Measurements from ENCODE around the gene ABHD17B.
"Not testable (repeated sequence)": the region's sequence is repeated elsewhere in the genome, so short reads cannot be mapped to it uniquely, and the experiment has no call there.

ABHD17B gene

DNA sequence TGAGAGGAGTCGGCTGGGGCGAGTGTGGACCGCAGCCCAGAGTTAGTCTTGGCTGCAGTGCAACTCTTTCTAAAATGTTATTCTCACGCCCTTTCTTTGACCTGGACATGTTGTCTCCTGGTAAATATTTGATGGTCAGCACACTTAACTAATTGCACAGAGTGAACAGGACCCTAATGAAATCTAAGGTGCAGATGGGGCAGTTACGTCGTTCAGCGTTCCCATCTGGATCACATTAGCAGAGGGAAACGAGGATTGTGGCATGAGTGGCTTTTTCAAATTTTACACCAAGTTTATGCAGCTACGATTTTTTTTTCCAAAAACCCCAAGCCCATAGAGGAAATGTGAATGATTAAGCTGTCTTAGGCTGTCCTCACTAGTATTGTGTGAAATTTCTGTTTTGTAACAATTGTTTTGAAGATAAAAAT lies 929 bp upstream of the ABHD17B start:
- no peak for DNase-seq

DNA sequence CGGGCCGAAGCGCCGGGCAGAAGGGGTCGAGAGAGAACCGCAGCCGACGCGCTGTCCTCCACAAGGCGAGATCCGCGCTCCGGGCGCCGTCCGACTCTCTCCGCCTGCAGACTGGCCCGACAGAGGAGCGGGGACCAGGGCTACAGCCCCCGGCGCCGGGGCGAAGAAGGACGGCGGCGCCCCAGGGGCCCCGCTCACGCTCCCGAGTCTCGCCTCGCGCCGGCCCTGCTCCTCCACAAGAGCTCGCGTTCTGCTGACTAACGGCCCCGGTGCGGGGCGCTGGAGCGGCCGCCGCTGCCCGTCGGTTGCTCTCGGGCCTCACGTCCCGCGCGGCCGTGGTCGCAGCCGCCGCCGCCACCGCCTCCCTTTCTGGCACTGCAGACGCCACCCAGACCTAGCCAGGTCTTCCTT lies 338 bp downstream of the ABHD17B start:
- DNase-seq = no peak

DNA sequence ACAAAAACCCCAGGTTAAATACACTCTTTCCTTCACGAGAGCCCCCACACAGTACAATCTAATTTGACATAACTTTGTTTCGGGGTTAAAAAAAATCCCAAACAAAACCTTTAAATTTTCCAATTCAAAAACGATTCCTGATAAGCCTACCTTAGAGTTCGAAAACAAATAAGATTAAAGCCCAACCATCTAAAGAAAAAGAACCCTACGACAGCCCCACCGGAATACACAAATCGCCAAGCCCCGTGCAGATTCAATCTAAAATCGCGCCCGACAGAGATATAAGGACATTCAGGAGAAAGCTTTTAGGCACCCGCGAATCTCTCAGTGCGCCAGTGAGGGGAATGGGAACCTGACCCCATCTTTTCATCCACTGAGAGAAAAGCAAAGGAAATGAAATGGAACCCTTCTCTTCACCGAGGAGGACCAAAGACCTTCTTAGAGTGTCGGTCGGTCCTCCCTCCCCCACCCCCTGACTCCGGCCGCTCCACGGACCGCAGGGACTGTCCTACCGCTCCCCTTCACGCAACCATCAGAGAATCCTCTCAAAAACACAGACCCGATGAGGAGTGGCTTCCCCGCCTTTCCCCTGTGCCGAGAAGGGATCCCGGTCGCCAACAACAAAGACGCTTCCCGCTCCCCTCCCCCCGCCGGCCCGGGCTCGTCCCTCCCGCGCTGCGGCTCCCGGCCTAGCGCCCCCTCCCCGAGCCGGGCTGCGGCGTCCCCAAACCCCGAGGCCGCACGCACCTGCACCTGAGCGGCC lies 925 bp downstream of the ABHD17B start:
- peak; percentile 62 for DNase-seq

DNA sequence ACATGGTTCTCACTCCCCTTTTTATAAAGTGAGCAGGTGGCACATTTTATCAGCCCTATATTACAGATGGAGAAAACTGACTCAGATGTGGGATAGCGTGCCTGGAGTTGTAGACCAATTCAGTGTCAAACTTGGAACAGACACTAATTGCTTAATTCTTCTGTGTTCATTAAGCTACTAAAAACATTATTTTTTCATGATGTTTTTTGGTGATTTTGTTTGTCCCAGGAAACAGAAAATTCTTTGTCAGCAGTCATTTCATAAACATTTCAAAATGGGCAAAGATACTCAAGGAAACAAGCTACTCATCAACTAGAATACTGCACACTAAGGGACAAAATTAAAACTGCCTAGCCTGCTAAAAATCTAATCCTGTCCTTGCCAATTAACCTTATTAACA lies 2.2 kb downstream of the ABHD17B start:
- DNase-seq = no peak

DNA sequence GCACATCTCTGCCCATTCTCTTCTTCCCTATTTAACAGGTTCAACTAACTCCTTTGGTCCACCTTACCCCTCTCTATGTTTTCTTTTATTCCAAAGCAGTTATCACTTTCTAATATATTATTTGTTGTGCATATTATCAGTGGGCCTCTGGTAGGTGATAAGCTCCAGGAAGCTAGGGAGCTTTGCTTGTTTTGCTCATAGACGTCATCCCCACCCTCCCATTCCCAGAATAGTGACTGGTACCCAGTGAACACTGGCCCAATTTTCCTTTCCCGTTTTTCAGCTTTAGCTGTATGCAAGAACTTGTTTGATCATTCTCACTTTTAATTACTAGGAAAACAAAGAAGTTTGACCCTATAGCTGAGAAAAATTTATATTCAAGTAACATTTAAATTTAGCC lies 6.9 kb downstream of the ABHD17B start:
- DNase-seq = no peak

DNA sequence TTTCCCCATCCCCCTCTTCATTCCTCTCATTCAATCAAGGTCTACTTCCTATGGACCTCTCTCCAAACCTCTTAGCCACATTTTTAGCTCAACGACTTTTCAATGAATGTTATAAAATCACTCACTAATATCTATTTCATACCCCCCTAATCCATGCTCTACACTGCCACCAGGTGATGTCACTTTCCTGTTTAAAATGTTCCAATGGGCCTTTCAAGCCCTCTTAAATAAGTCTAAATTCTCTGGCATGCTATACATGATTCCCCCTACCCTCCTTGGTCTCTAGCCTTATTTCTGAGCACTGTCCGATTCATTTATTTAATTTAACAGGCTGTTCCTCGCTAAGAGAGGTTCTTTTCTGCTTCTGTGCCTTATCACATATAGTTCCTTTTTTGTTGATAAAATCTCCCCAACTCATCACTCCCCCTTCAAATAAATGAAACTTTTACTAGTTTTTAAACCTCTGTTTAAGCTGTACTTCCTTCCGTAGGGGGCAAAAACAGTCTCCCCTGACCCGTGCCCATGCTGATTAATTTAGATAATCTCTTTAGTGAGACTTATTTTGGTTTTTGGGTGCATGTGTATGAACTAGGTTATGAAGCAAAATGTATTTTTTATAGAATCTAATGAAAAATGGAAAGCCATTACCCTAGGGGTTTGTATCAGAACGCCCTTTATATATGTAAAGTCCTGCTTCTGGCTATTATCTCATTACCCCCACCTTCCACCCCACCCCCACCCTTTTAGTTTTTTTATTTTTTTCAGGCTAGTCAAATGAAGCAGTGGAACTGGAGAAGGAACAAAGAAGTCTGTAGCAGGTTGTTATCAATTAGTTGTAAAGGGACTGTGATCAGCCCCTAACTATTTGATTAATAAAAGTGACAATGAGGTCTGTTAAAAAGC lies 9.0 kb downstream of the ABHD17B start:
- DNase-seq = no peak

DNA sequence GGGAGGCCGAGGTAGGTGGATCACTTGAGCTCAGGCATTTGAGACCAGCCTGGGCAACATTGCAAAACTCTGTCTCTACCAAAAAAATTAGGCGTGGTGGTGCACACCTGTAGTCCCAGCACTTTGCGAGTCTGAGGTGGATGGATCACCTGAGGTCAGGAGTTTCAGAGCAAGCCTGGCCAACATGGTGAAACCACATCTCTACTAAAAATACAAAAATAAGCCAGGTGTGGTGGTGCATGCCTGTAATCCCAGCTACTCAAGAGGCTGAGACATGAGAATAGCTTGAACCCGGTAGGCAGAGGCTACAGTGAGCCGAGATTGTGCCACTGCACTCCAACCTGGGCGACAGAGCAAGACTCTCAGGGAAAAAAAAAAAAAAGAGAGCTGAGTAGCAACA lies 12.2 kb downstream of the ABHD17B start:
- not testable (repeated sequence) for DNase-seq

DNA sequence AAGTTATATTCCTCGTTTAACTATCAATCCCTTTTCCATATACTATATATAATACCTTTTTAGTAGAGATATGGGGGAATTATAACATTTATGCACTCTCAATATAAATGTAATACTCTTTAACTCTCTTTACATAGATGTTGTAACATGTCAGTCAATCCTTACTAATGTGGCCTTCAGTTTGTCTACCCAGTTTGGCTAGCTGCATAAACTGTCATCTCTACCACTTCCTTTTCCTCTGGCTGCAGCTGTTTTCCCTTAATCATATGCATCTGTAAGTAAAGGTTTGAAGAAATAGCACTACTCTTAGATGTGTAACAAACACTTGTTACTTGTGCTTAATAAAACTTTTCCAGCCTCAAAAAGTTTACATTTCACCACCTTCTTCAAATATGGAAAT lies 13.4 kb downstream of the ABHD17B start:
- no peak for DNase-seq

DNA sequence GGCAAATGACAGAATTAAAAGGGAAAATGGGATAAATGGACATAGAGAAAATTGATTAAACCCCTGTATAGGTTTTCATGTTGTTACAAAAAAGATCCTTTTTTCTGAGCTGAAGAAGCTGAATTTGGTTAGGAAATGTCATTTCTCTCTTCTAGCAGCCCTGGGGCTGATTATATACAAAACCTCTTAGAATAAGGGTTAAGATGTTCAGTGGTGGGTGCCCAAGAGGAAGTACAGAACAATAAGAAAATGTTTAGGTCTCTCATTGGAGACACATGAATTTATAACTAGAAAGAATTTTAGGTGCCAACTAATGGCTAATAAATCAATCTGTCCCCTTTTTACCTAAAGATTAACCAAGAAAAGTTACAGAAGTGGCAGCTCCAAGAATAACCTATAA lies 14.2 kb downstream of the ABHD17B start:
- no peak for DNase-seq

DNA sequence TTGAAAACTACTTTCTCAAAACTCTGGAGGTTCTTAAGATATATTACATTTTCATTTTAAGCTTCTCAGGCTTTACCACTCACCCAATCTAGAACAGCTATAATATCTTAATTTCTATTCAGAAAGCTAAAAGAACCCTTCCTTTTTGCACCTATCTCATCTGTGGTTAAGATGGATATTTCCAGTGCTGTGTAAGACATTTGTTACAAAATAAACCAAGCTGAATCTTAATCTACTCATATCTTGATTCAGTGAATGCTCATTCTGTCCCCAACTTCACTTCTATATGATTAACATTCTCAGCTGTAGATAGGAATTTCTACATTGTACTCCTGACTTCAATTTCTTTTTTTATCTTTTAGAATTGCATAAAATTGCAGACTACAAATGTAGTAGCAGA lies 15.0 kb downstream of the ABHD17B start:
- no peak for DNase-seq

DNA sequence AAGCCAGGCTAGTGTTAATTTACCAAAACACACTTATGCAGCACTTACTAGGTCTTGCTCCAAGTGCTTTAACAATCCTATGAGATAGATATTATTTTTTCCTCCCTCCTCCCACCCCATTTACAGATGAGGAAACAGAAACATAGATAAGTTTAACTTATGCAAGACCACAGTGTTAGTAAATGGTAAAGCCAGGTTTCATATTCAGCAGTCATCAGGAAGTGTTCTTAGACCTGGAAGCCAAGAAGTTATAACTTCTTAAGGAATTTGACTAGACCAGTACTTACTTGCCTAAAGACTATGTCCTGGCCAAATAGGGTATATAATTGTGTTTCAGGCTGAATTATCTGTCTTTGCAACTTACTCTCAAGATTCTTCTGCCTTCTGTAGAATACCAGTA lies 15.9 kb downstream of the ABHD17B start:
- DNase-seq = no peak

DNA sequence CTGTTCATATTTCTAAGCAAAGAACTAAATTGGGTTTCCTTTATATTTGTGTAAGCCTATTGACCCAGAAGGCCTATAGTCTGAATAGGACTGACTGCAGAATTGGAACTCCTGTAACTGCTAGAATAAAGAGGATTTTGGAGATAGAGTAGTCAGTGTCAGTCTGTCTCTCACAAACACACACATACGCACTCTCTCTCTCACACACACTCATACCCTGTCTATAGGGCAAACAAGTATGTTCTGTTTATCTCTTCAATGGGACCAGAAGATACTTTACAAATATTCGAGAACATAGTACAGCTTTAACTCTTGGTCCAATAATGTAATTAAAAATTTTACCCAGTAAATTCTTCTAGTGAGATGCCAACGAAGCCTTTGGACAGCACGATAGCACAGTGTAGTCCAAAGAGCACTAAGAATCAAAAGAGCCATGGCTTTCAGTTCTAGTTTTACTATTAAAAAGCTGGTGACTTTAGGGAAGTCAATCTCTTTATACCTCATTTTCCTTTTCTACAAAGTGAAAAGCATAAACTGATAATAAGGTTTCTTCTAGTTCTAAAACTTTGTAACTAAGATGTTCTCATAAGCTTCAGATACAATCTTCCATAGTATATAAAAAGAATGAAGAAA lies 19.3 kb downstream of the ABHD17B start:
- no peak for DNase-seq

DNA sequence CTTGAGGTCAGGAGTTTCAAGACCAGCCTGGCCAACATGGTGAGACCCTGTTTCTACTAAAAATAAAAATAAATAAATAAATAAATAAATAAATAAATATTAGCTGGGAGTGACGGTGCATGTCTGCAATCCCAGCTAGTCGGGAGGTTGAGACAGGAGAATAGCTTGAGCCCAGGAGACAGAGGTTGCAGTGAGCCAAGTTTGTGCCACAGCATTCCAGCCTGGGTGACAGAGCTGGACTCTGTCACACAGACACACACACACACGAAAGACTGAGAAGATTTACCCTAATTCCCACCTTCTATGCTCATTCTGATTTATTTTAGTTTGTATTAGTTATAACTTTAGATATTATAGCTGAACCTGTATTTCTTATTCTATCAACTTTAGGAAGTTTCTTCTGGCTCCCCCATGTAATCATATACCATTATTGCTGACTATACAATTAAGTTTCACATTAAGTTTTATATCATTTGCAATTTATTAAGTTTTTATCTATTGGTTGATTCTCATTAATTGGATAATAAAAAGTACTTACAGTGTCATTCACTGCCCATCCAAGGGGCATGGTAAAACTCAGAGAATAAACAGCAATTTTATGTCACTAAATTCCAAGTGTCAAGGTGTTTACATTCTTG lies 20.8 kb downstream of the ABHD17B start:
- DNase-seq = no peak

DNA sequence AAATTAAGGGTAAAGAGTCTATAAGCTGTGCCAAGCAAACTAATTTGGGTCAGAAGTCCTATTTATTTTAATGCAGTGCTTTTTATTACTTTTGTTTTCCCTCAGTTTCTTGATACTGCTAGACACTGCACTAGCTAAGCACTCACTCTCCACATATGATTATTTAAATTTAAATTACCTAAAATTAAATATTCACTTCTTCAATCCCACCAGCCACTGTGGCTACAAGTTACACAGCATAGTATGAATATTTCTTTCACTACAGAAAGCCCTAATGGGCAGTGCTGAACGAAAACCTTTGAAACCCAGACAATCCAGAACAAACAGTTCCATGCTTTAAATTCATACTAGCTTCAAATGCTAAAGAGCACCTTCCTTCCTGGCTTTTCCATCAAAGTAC lies 23.6 kb downstream of the ABHD17B start:
- DNase-seq = no peak

DNA sequence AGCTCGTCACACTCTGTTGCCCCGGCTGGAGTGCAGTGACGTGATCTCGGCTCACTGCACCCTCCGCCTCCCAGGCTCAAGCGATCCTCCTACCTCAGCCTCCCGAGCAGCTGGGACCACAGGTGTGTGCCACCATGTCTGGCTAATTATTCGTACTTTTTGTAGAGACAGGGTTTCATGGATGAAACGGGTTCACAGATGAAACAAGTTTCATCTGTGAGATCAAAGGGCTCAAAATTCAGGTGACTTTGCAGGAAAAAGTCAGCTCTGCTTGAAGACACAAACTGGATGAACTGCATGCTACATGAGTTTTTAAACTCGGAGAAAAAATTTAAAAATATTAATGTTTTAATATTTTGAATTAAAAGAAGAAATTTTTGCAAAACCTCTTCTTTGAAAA lies 24.5 kb downstream of the ABHD17B start:
- no peak for DNase-seq

DNA sequence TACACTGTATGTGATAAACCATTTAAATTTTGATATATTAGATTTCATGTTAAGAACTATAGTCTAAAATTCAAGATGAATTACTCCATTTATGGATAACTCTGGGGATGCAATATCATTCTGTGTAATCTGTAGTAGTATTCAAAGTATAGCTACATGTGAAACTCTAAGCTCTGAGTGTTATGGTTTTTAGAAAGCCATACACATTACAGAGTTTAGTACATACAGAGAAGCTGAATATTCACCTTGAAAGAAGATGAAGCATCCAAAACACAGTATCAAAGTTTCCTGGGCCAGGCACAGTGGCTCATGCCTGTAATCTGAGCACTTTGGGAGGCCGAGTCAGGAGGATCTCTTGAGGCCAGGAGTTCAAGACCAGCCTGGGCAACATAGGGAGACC lies 25.0 kb downstream of the ABHD17B start:
- peak; percentile 42 for DNase-seq

DNA sequence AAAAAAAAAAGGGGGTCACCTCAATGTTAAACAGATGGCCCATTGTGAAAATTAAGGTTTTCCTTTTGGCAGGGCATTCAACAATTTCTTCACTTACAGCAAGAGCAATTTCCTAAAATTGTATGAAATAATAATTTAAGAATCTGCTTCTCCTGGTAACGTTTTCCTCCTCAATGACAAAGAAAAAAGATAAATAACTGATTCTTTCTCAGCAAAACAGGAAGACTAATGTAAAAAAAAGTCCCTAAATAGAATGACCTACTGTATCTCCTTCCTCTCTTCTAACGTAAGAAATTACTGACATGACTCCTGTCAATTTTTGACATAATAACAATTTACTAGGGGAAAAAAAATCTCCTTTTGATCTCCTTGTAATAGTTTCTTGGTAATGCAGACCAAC lies 25.5 kb downstream of the ABHD17B start:
- DNase-seq = no peak

DNA sequence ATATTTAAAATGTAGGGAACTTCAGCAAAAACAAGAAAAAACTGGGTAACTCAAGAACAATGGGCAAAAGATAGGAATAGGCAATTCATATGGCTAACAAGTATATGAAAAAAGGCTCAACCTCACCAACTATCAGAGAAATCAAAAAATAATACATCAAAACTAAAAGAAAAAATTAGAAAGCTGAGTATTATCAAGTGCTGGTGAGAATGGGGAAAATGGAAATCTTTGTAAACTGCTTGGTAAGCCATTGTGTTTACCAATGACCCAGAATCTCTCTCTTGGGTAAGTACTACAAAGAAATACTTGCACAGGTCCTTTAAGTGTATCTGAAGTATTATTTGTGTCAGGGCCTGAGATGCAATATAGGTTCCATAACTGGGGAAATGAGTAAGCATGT lies 27.0 kb downstream of the ABHD17B start:
- no peak for DNase-seq

DNA sequence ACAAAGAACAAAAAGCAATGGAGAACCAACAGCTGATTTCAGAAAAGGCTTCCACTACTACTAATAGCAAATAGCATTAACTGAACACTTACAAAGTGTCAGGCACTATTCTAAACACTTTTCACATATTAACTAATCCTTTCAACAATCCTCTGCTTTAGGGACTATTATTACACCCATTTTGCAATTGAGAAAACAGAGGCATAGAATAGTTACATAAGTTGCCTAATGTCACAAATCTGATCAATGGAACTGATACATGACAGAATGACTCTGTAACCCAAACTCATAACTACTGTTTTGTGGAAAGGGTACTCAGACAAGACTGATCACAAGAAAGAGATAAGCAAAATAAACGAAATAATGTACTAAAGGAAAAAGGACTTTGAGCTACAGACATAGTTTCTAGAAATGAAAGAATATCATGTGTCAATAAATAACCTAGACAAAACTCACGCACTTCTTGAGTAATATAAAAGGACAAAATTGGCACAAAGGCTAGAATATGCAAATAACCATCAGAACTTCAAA lies 31.3 kb downstream of the ABHD17B start:
- DNase-seq = no peak

DNA sequence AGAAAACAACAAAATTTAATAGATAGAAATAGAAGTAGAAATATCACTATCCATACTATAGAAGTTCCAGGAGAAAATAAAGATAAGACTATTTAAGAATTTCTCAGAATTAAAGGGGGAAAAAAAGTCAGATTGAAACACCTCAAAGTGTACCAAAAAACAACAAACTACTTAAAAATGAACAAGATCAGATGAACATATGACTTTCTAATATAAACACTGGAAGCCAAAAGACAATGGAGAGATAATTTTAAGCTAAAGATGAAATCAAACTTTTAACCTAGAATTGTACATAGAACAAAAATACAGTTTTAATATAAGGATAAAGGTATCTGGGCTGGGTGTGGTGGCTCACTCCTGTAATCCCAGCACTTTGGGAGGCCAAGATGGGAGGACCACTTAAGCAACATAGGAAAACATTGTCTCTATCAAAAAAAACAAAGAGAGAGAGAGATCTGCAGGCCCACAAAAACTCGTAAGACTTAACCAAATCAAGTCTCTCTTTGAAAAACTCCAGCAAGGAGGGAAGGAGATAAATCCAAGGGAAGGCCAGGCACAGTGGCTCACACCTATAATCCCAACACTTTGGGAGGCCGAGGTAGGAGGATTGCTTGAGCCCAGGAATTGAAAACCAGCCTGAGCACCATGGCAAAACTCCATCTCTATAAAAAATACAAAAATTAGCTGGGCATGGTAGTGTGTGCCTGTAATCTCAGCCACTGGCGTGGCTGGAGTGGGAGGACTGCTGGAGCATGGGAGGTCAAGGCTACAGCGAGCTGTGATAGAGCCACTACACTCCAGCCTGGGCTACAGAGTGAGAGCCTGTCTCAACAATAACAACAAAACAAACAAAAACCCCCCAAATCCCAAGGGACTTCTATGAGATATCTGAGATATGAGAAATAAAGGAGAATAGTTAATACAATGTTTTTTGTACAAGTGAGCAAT lies 32.4 kb downstream of the ABHD17B start:
- no peak for DNase-seq

DNA sequence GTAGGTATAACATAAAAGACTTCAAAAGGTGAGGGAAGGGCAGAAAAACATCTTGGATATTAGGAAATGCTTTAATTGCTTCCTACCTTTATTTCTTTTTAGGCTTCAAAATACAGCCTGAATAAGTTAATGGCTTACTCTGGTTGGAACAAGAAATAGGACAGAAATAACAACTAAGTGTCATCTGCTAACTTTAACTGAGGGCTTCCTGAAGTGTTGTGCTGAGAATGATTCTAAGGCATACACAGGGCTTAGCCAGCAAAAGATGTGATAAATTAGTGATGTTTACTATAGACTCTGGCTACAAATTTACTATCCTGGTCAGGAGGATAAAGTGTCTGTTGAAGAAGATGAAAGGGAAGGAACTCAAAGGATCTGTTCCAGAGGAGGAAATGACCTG lies 34.2 kb downstream of the ABHD17B start:
- DNase-seq = no peak

DNA sequence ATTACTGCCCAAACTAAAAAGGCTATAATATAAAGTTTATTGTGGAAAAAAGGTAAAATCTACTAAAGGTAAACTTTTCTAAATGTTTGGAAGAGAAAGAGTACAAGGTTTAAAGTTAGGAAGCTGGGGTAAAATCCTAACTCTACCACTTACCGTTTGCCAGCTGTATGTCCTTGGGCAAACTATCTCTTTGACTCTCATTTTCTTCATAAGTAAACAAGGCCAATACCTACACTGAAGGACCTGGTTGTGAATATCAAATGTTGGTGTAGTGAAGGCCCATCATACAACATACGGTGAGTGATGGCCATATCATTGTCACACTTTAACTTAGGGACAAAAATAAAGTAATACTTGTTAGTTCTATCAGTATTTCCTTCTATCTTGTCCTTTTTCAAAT lies 34.9 kb downstream of the ABHD17B start:
- DNase-seq = no peak

Measured in stimulated activated CD8-positive, alpha-beta memory T cell treated with anti-CD3 and anti-CD28 coated beads, Interleukin-4, amount 100 ng/mL, for 48 hours (primary cell).